Trophoblast cell (in vitro differentiated cells and primary cell): ENCODE data around the gene CAPZB.

ENCODE experiments used
- DNase-seq, 2 donors: peaks; one replicate each; pipeline ENCODE4 v3.0.0-alpha.2; 2016
- H2AFZ ChIP-seq: 2 replicates; pipeline ENCODE4 v1.6.1; 2013; ENCODE audit warnings: low read length, moderate library complexity, mild to moderate bottlenecking; ENCODE audit not compliant: insufficient read depth, poor library complexity
- H2AK5ac ChIP-seq: 2 replicates; pipeline ENCODE4 v1.6.1; 2013; ENCODE audit warnings: mild to moderate bottlenecking, low read length
- H2BK120ac ChIP-seq: 2 replicates; pipeline ENCODE4 v1.6.1; 2013; ENCODE audit warnings: low read length, mild to moderate bottlenecking, moderate library complexity; ENCODE audit not compliant: insufficient read depth, poor library complexity
- H2BK12ac ChIP-seq: 2 replicates; pipeline ENCODE4 v1.6.1; 2013; ENCODE audit warnings: mild to moderate bottlenecking, low read length, moderate library complexity
- H2BK5ac ChIP-seq: 2 replicates; pipeline ENCODE4 v1.6.1; 2013; ENCODE audit warnings: low read length, low read depth, moderate library complexity, mild to moderate bottlenecking; ENCODE audit not compliant: poor library complexity
- H3K14ac ChIP-seq: 2 replicates; pipeline ENCODE4 v1.6.1; 2013; ENCODE audit warnings: mild to moderate bottlenecking, low read length
- H3K18ac ChIP-seq: 2 replicates; pipeline ENCODE4 v1.6.1; 2013; ENCODE audit warnings: mild to moderate bottlenecking, low read length
- H3K23ac ChIP-seq: 2 replicates; pipeline ENCODE4 v1.6.1; 2013; ENCODE audit warnings: low read length
- H3K27ac ChIP-seq: 2 replicates; pipeline ENCODE4 v1.5.1; 2013; ENCODE audit warnings: low read depth, mild to moderate bottlenecking, inconsistent platforms, low read length, moderate library complexity
- H3K27me3 ChIP-seq: 2 replicates; pipeline ENCODE4 v1.6.1; 2013; ENCODE audit warnings: inconsistent platforms, mild to moderate bottlenecking, low read length, moderate library complexity; ENCODE audit not compliant: insufficient read depth
- H3K36me3 ChIP-seq, 2 experiments: 1 replicate in 1 of 2; 2 replicates in 1 of 2; pipeline ENCODE4 v1.6.1; 2013; ENCODE audit warnings: low read length in 2 of 2, mild to moderate bottlenecking in 2 of 2, moderate library complexity in 1 of 2; ENCODE audit not compliant: insufficient read depth in 2 of 2, control insufficient read depth in 1 of 2
- H3K4ac ChIP-seq: 2 replicates; pipeline ENCODE4 v1.6.1; 2013; ENCODE audit warnings: low read depth, mild to moderate bottlenecking, low read length, moderate library complexity
- H3K4me1 ChIP-seq, 2 experiments: 1 replicate in 1 of 2; 2 replicates in 1 of 2; pipeline ENCODE4 v1.6.1; 2013; ENCODE audit warnings: low read length in 2 of 2, mild to moderate bottlenecking in 2 of 2, moderate library complexity in 1 of 2; ENCODE audit not compliant: insufficient read depth in 2 of 2, control insufficient read depth in 1 of 2
- H3K4me2 ChIP-seq: 2 replicates; pipeline ENCODE4 v1.6.1; 2013; ENCODE audit warnings: inconsistent platforms, mild to moderate bottlenecking, low read length, moderate library complexity
- H3K4me3 ChIP-seq: 2 replicates; pipeline ENCODE4 v1.5.1; 2013; ENCODE audit warnings: mild to moderate bottlenecking, low read depth, low read length, inconsistent platforms
- H3K79me1 ChIP-seq: one replicate; pipeline ENCODE4 v1.6.1; 2013; ENCODE audit warnings: low read length
- H3K79me2 ChIP-seq: 2 replicates; pipeline ENCODE4 v1.6.1; 2013; ENCODE audit warnings: low read length, mild to moderate bottlenecking; ENCODE audit not compliant: control insufficient read depth, insufficient read depth, poor library complexity
- H3K9ac ChIP-seq: 2 replicates; pipeline ENCODE4 v1.6.1; 2013; ENCODE audit warnings: mild to moderate bottlenecking, low read length
- H3K9me3 ChIP-seq: 2 replicates; pipeline ENCODE4 v1.6.1; 2013; ENCODE audit warnings: low read depth, mild to moderate bottlenecking, control low read depth, inconsistent platforms, low read length; ENCODE audit not compliant: insufficient read depth
- H4K12ac ChIP-seq: 2 replicates; pipeline ENCODE4 v1.6.1; 2013; ENCODE audit warnings: low read depth, mild to moderate bottlenecking, low read length, moderate library complexity
- H4K8ac ChIP-seq: 2 replicates; pipeline ENCODE4 v1.6.1; 2013; ENCODE audit warnings: low read depth, mild to moderate bottlenecking, low read length, moderate library complexity
- H4K91ac ChIP-seq: one replicate; pipeline ENCODE4 v1.6.1; 2013; ENCODE audit warnings: low read depth, mild to moderate bottlenecking, low read length, moderate library complexity
- WGBS: extraction: QIAGEN DNeasy Blood & Tissue Kit; methylation state at CpG from one replicate; pipeline ENCODE4 v1.1.7; 2013; ENCODE audit warnings: missing lambda C conversion rate; ENCODE audit not compliant: insufficient read length, insufficient coverage; ENCODE audit errors: extremely low coverage; 5-methylcytosine and 5-hydroxymethylcytosine counted together

Gene CAPZB

GRCh38 chr1:19481826-19482398 lies 3.4 kb downstream of the CAPZB start:
- H3K14ac ChIP-seq, result no peak overlapping the region
- peaks cover 70% of the 10 kb centered on the region for H3K79me2 ChIP-seq
- no CpG with 5 or more reads among the region's 4 CpGs for WGBS
- H2BK120ac ChIP-seq, result no peak overlapping the region
- H3K4me1 ChIP-seq, result peaks cover 11 to 25% of the 10 kb centered on the region in 2 experiments
- no peak overlapping the region for H4K12ac ChIP-seq
- DNase-seq, result no peak
- H4K8ac ChIP-seq, result no peak overlapping the region
- no peak overlapping the region for H3K4me2 ChIP-seq
- H3K27ac ChIP-seq, result no peak overlapping the region
- H3K79me1 ChIP-seq, result peaks cover 17% of the 10 kb centered on the region
- no peaks in the 10 kb centered on the region for H3K27me3 ChIP-seq
- H2BK12ac ChIP-seq, result no peak overlapping the region
- peak overlapping the region; percentile 89 for H3K4ac ChIP-seq
- H2AFZ ChIP-seq, result no peak overlapping the region
- no peak overlapping the region for H3K4me3 ChIP-seq
- no peaks in the 10 kb centered on the region for H3K9me3 ChIP-seq
- no peak overlapping the region for H2BK5ac ChIP-seq
- H3K9ac ChIP-seq, result no peak overlapping the region
- no peak overlapping the region for H4K91ac ChIP-seq
- H3K23ac ChIP-seq, result no peak overlapping the region
- H3K36me3 ChIP-seq, result peaks cover 27 to 33% of the 10 kb centered on the region in 2 experiments
- H2AK5ac ChIP-seq, result no peak overlapping the region
- H3K18ac ChIP-seq, result no peak overlapping the region

DNA sequence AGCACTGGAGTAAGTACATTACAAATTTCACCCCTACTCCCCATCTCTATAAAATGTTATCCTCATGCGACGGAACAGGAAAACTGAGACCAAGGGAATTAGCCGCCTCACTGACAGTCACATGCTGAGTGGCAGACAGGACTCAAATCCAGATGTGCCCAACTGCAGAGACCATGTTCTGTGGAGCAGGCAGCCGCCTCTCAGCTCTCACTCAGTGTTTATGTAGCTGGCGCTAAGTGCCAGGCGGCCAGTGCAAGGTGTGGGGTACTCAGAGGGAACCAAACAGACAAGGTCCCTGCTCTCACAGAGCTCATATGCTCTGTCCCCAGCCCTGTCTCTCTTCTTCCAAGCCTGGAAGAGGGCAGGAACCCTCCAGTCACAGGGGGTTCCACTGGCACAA lies 5.1 kb downstream of the CAPZB start:
- peaks cover 78% of the 10 kb centered on the region for H3K79me2 ChIP-seq
- H3K18ac ChIP-seq, result no peak overlapping the region
- H4K12ac ChIP-seq, result no peak overlapping the region
- H2BK5ac ChIP-seq, result no peak overlapping the region
- H3K4me1 ChIP-seq, result peaks cover 11 to 24% of the 10 kb centered on the region in 2 experiments
- H3K4me3 ChIP-seq, result no peak overlapping the region
- H3K9me3 ChIP-seq, result no peaks in the 10 kb centered on the region
- no peak overlapping the region for H2AK5ac ChIP-seq
- peaks cover 11% of the 10 kb centered on the region for H3K79me1 ChIP-seq
- H3K23ac ChIP-seq, result no peak overlapping the region
- no peak overlapping the region for H4K91ac ChIP-seq
- no peak overlapping the region for H2BK12ac ChIP-seq
- peaks cover 30 to 39% of the 10 kb centered on the region in 2 experiments for H3K36me3 ChIP-seq
- no CpG with 5 or more reads among the region's 6 CpGs for WGBS
- H2BK120ac ChIP-seq, result no peak overlapping the region
- no peaks in the 10 kb centered on the region for H3K27me3 ChIP-seq
- H3K27ac ChIP-seq, result no peak overlapping the region
- DNase-seq, result no peak
- H4K8ac ChIP-seq, result no peak overlapping the region
- no peak overlapping the region for H3K9ac ChIP-seq
- H3K14ac ChIP-seq, result no peak overlapping the region
- no peak overlapping the region for H3K4me2 ChIP-seq
- peak overlapping the region; percentile 89 for H3K4ac ChIP-seq
- no peak overlapping the region for H2AFZ ChIP-seq

DNA sequence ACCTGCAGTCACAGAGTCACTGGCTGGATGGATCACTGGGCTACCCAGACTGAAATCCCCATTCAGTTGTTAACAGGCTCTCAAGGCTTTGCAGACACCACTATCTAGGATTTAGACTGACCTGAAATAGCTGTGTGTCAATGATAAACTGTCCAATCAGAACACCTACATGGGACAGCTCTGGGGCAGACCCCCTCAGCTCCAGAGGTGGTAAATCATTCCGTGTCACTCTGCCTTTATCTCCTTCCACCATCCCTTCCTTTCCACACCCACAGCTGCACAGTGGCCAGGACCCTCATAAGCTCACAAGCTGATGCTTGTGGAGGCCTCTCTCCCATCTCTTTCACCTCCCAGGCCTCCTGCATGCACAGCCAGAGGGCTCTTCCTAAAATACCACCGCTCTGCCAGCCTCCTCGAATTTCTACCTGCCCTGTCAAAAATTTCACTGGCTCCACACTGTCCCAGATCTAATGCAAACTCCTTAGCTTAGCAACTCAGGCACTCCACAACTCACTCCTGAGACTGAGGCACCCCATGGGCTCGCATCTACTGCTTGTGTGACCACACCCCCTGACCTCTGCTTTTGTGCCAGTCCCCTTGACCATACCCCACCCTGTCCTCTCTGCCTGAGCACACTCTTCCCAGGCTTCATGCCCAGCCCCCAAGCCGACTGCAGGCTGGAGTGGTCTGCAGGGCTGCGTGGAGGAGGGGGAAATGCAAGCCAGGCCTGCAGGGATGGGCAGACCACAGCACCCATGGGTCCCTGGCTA lies 5.8 kb downstream of the CAPZB start:
- peaks cover 11 to 24% of the 10 kb centered on the region in 2 experiments for H3K4me1 ChIP-seq
- no peak for DNase-seq
- peaks cover 4% of the 10 kb centered on the region for H3K79me1 ChIP-seq
- no peaks in the 10 kb centered on the region for H3K27me3 ChIP-seq
- peaks cover 31 to 42% of the 10 kb centered on the region in 2 experiments for H3K36me3 ChIP-seq
- no peak overlapping the region for H3K27ac ChIP-seq
- H3K4me2 ChIP-seq, result no peak overlapping the region
- no peak overlapping the region for H3K18ac ChIP-seq
- H3K14ac ChIP-seq, result no peak overlapping the region
- H3K23ac ChIP-seq, result no peak overlapping the region
- no peak overlapping the region for H4K8ac ChIP-seq
- H2BK120ac ChIP-seq, result no peak overlapping the region
- H3K4me3 ChIP-seq, result no peak overlapping the region
- H2BK5ac ChIP-seq, result no peak overlapping the region
- no peaks in the 10 kb centered on the region for H3K9me3 ChIP-seq
- no peak overlapping the region for H2BK12ac ChIP-seq
- no CpG with 5 or more reads among the region's 6 CpGs for WGBS
- no peak overlapping the region for H4K12ac ChIP-seq
- H4K91ac ChIP-seq, result no peak overlapping the region
- no peak overlapping the region for H2AFZ ChIP-seq
- peaks cover 74% of the 10 kb centered on the region for H3K79me2 ChIP-seq
- no peak overlapping the region for H3K9ac ChIP-seq
- H3K4ac ChIP-seq, result peak overlapping the region; percentile 89
- no peak overlapping the region for H2AK5ac ChIP-seq

DNA sequence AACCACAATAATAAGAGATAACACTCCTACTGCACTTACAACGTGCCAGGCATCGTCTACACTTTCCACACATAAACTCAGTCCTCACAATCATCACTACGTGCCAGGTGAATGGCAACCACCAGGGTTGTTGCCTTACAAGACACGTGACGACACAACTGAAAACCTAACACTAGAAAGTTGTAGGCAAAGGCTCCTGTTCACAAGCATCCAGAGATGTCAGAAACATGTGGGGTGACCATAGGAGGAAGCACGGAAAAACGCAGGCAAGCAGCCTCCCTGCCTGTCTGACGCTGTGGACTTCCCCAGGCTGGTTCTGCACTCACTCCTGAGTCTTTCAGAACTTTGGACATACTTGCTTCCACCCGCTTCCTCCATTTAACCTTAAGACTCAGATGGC lies 7.0 kb downstream of the CAPZB start:
- no peaks in the 10 kb centered on the region for H3K9me3 ChIP-seq
- H3K4me3 ChIP-seq, result no peak overlapping the region
- DNase-seq, result no peak
- WGBS, result no CpG with 5 or more reads among the region's 9 CpGs
- H4K12ac ChIP-seq, result no peak overlapping the region
- peaks cover 31 to 37% of the 10 kb centered on the region in 2 experiments for H3K36me3 ChIP-seq
- H4K8ac ChIP-seq, result no peak overlapping the region
- H2AFZ ChIP-seq, result no peak overlapping the region
- H3K9ac ChIP-seq, result no peak overlapping the region
- no peak overlapping the region for H2BK120ac ChIP-seq
- H3K79me2 ChIP-seq, result peaks cover 67% of the 10 kb centered on the region
- H3K18ac ChIP-seq, result no peak overlapping the region
- H3K4me2 ChIP-seq, result no peak overlapping the region
- H2AK5ac ChIP-seq, result no peak overlapping the region
- H2BK5ac ChIP-seq, result no peak overlapping the region
- H3K27ac ChIP-seq, result no peak overlapping the region
- H4K91ac ChIP-seq, result no peak overlapping the region
- no peaks in the 10 kb centered on the region for H3K79me1 ChIP-seq
- no peaks in the 10 kb centered on the region for H3K27me3 ChIP-seq
- H3K14ac ChIP-seq, result no peak overlapping the region
- H2BK12ac ChIP-seq, result no peak overlapping the region
- no peak overlapping the region for H3K23ac ChIP-seq
- peak overlapping the region; percentile 93 for H3K4ac ChIP-seq
- peaks cover 2 to 12% of the 10 kb centered on the region in 2 experiments for H3K4me1 ChIP-seq
